ES-I3 (cell line): ENCODE results near the gene LEAP2.
"Not testable (repeated sequence)": the region's sequence is repeated elsewhere in the genome, so short reads cannot be mapped to it uniquely, and the experiment has no call there.

Experiments
- H3K36me3 ChIP-seq: 2 replicates; pipeline ENCODE4 v1.6.1; 2013; ENCODE audit warnings: mild to moderate bottlenecking, low read length, control low read depth, moderate library complexity; ENCODE audit not compliant: insufficient read depth
- H3K4me1 ChIP-seq: 2 replicates; pipeline ENCODE4 v1.6.1; 2013; ENCODE audit warnings: mild to moderate bottlenecking, control low read depth, low read length; ENCODE audit not compliant: insufficient read depth
- H3K9ac ChIP-seq: 2 replicates; pipeline ENCODE4 v1.6.1; 2013; ENCODE audit warnings: low read depth, mild to moderate bottlenecking, low read length, moderate library complexity
- H3K9me3 ChIP-seq: 2 replicates; pipeline ENCODE4 v1.6.1; 2013; ENCODE audit warnings: mild to moderate bottlenecking, low read length, moderate library complexity; ENCODE audit not compliant: control insufficient read depth, insufficient read depth

LEAP2 gene

GRCh38 chr5:132836852-132837251, 36.6 kb upstream of the LEAP2 start:
- Histone ChIP-seq H3K9me3 (no peaks in the 10 kb centered on the region), H3K9ac (no peak overlapping the region), H3K4me1 (no peaks in the 10 kb centered on the region; the same call in 1 of the 2 replicates), H3K36me3 (no peaks in the 10 kb centered on the region)

GRCh38 chr5:132837868-132838267, 35.6 kb upstream of the LEAP2 start:
- no peak overlapping the region for H3K9ac ChIP-seq
- no peaks in the 10 kb centered on the region for H3K36me3 ChIP-seq
- no peaks in the 10 kb centered on the region for H3K9me3 ChIP-seq
- H3K4me1 ChIP-seq = no peaks in the 10 kb centered on the region; the same call in 1 of the 2 replicates

DNA sequence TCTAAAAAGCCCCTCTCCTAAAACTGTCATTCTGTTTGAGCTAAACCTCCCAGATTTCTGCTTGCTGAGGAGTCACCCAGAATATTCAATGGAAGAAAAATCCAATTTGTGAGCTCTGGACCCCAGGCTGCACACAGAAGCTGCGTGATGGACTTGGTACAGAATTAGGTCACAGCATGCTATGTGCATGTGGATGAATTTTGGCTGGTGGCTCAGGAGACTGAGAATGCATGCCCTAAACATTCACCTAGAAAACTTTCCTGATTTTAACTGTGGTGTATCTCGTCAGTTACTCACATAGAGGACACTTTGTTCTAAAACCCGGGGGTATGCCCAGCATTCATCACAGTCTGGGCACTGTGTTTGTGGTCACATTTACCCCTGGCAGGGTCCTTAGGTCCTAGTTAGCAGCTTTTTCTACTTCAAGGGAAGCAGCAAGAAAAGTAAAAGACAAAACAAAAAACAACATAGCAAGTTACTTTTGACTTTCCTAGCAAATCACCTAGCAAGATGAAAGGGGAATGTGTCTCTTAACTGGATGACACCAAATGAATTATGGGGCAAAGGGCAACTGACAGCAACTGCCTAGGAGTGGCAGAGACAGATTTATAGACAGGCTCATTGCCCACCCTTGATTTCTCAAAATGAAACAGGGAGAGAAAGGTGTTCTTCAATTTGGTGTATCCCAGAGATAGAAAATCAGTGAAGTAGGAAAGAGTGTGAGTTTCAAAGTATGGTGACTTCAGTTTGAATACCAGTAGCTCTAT, 34.8 kb upstream of the LEAP2 start:
- H3K9ac ChIP-seq = no peak overlapping the region
- H3K4me1 ChIP-seq = no peaks in the 10 kb centered on the region; the same call in 1 of the 2 replicates
- H3K36me3 ChIP-seq = no peaks in the 10 kb centered on the region

GRCh38 chr5:132839426-132840301, 33.8 kb upstream of the LEAP2 start:
- H3K9me3 ChIP-seq = no peaks in the 10 kb centered on the region
- no peaks in the 10 kb centered on the region for H3K36me3 ChIP-seq
- no peaks in the 10 kb centered on the region; the same call in 1 of the 2 replicates for H3K4me1 ChIP-seq
- H3K9ac ChIP-seq = no peak overlapping the region

More for the DNA sequence above, 34.8 kb upstream of the LEAP2 start:
- H3K9me3 ChIP-seq = no peaks in the 10 kb centered on the region

DNA sequence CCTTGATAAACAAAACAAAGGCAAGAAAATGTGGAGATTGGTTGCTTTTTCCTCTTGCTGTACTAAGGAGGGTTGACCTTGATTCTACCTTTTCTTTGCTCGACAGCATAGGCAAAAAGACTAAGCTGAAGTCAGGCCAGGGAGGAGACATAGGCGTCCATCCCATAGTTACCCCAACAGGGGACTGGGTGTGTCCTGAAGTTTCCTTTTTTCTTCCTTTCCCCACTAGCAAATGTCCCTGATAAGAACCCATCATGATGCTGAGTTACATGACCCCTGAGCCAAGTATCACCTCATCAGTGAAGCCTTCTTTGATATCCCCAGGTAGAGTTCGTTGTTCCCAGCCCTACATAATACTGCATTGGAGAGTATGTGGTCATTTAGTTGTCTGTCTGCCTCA, 33.2 kb upstream of the LEAP2 start:
- H3K9ac ChIP-seq = no peak overlapping the region
- H3K9me3 ChIP-seq = no peaks in the 10 kb centered on the region
- H3K4me1 ChIP-seq = no peaks in the 10 kb centered on the region; the same call in 1 of the 2 replicates
- H3K36me3 ChIP-seq = no peaks in the 10 kb centered on the region

- Histone ChIP-seq H3K9ac (no peak overlapping the region), H3K9me3 (no peaks in the 10 kb centered on the region), H3K4me1 (no peaks in the 10 kb centered on the region; the same call in 1 of the 2 replicates), H3K36me3 (no peaks in the 10 kb centered on the region)
Observed at GRCh38 chr5:132840896-132841295, 32.6 kb upstream of the LEAP2 start.

DNA sequence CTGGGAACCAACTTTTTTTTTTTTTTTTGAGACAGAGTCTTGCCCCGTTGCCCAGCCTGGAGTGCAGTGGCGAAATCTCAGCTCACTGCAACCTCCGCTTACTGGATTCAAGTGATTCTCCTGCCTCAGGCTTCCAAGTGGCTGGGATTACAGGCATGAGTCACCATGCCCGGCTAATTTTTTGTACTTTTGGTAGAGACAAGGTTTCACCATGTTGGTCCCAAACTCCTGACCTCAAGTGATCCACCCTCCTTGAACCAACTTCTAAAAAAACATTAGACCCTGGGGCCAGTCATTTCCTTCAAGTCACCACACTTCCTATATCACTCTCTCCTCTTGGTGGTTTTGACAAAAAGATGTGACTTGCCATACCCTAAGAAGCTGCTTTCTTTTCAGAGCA, 32.2 kb upstream of the LEAP2 start:
- Histone ChIP-seq H3K9ac (no peak overlapping the region), H3K4me1 (no peaks in the 10 kb centered on the region; the same call in 1 of the 2 replicates), H3K36me3 (no peaks in the 10 kb centered on the region), H3K9me3 (no peaks in the 10 kb centered on the region)

DNA sequence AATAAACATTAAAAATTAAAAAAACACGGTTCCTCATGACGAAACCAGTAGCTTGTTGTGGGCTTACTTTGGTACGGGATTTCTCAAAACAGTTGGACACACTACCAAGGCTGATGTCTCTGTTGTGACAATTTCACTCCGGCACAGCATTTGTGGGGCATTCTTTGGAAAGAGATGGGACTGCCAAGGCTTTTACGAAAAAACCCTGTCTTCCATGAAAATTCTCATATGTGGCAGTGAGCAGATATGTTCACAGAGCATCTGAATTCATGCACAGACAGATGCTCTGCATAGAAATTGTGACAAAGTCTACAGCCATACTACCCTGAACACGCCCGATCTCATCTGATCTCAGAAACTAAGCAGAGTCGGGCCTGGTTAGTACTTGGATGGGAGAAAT, 25.2 kb upstream of the LEAP2 start:
- Histone ChIP-seq H3K9me3 (no peaks in the 10 kb centered on the region), H3K4me1 (peaks cover under 1% of the 10 kb centered on the region; the same call in 1 of the 2 replicates), H3K36me3 (no peaks in the 10 kb centered on the region), H3K9ac (no peak overlapping the region)

GRCh38 chr5:132849347-132849746, 24.1 kb upstream of the LEAP2 start:
- no peaks in the 10 kb centered on the region for H3K36me3 ChIP-seq
- H3K9me3 ChIP-seq = no peaks in the 10 kb centered on the region
- no peak overlapping the region for H3K9ac ChIP-seq
- peaks cover 9% of the 10 kb centered on the region; the same call in 1 of the 2 replicates for H3K4me1 ChIP-seq

DNA sequence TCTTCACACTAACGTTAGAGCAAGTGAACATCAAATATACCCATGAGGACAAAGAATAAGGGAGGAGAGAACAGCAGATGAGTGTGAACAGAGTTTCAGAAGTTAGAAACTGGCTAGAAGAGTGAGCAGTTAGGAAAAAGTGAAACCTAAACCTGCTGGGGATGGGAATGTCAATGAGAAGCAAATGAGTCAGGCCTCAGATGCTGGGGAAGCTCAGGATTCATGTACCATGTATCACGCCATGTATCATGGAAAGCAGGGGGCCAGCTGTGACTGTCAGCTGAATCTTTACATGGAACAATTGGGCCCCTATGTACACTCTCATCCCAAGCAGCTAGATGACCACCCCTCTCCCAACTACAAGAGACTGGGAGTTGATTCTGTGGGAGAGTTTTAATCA, 23.4 kb upstream of the LEAP2 start:
- H3K9me3 ChIP-seq = no peaks in the 10 kb centered on the region
- H3K36me3 ChIP-seq = no peaks in the 10 kb centered on the region
- H3K4me1 ChIP-seq = peaks cover 11% of the 10 kb centered on the region; the same call in 1 of the 2 replicates
- no peak overlapping the region for H3K9ac ChIP-seq

GRCh38 chr5:132853323-132853722, 20.1 kb upstream of the LEAP2 start:
- no peak overlapping the region for H3K9ac ChIP-seq
- H3K4me1 ChIP-seq = peaks cover 11% of the 10 kb centered on the region; the same call in 1 of the 2 replicates

GRCh38 chr5:132853790-132854189, 19.7 kb upstream of the LEAP2 start:
- Histone ChIP-seq H3K4me1 (peaks cover 11% of the 10 kb centered on the region; the same call in 1 of the 2 replicates), H3K36me3 (no peaks in the 10 kb centered on the region), H3K9ac (no peak overlapping the region), H3K9me3 (no peaks in the 10 kb centered on the region)

More at GRCh38 chr5:132853323-132853722, 20.1 kb upstream of the LEAP2 start:
- Histone ChIP-seq H3K36me3 (no peaks in the 10 kb centered on the region), H3K9me3 (no peaks in the 10 kb centered on the region)

GRCh38 chr5:132854301-132854700, 19.2 kb upstream of the LEAP2 start:
- Histone ChIP-seq H3K9ac (no peak overlapping the region), H3K4me1 (peaks cover 11% of the 10 kb centered on the region; the same call in 1 of the 2 replicates), H3K9me3 (no peaks in the 10 kb centered on the region)

GRCh38 chr5:132854992-132855391, 18.5 kb upstream of the LEAP2 start:
- H3K9me3 ChIP-seq, H3K36me3 ChIP-seq, H3K9ac ChIP-seq: not testable (repeated sequence)
- peaks cover 11% of the 10 kb centered on the region; the same call in 1 of the 2 replicates for H3K4me1 ChIP-seq

More at GRCh38 chr5:132854301-132854700, 19.2 kb upstream of the LEAP2 start:
- H3K36me3 ChIP-seq = no peaks in the 10 kb centered on the region
